ENCODE results near the gene SMG6. TPM values are rescaled to one million over a fixed set of nuclear protein-coding genes. Genes with fewer than 3 reads are reported as not detected.

SMG6 gene
- total and polyA plus RNA-seq, 2 of the 13 experiments (the other 11 are each of a cell fraction or from before 2014, with no cell fraction given), result 4.6 to 14.6 TPM

DNA sequence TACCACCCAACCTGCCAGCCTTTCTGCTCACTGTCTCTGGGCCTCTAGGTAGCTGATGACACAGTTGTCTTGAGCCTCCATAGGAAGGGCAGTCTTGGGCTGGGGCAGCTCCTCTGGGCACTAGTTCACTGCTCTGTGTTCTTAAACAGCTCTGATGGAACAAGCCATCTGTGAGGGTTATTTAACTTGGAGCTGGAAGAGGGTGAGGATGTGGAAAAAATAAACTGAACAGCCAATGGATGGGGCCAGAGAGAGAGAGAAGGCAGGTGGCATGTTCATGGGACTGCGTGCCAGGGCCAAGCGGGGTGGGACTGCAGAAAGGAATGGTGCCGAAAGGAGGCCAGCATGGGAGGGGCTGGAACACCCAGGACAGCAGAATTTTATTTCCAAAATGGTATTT, 196.1 kb downstream of the SMG6 start (continued):
- TF ChIP-seq, protein P1, sequence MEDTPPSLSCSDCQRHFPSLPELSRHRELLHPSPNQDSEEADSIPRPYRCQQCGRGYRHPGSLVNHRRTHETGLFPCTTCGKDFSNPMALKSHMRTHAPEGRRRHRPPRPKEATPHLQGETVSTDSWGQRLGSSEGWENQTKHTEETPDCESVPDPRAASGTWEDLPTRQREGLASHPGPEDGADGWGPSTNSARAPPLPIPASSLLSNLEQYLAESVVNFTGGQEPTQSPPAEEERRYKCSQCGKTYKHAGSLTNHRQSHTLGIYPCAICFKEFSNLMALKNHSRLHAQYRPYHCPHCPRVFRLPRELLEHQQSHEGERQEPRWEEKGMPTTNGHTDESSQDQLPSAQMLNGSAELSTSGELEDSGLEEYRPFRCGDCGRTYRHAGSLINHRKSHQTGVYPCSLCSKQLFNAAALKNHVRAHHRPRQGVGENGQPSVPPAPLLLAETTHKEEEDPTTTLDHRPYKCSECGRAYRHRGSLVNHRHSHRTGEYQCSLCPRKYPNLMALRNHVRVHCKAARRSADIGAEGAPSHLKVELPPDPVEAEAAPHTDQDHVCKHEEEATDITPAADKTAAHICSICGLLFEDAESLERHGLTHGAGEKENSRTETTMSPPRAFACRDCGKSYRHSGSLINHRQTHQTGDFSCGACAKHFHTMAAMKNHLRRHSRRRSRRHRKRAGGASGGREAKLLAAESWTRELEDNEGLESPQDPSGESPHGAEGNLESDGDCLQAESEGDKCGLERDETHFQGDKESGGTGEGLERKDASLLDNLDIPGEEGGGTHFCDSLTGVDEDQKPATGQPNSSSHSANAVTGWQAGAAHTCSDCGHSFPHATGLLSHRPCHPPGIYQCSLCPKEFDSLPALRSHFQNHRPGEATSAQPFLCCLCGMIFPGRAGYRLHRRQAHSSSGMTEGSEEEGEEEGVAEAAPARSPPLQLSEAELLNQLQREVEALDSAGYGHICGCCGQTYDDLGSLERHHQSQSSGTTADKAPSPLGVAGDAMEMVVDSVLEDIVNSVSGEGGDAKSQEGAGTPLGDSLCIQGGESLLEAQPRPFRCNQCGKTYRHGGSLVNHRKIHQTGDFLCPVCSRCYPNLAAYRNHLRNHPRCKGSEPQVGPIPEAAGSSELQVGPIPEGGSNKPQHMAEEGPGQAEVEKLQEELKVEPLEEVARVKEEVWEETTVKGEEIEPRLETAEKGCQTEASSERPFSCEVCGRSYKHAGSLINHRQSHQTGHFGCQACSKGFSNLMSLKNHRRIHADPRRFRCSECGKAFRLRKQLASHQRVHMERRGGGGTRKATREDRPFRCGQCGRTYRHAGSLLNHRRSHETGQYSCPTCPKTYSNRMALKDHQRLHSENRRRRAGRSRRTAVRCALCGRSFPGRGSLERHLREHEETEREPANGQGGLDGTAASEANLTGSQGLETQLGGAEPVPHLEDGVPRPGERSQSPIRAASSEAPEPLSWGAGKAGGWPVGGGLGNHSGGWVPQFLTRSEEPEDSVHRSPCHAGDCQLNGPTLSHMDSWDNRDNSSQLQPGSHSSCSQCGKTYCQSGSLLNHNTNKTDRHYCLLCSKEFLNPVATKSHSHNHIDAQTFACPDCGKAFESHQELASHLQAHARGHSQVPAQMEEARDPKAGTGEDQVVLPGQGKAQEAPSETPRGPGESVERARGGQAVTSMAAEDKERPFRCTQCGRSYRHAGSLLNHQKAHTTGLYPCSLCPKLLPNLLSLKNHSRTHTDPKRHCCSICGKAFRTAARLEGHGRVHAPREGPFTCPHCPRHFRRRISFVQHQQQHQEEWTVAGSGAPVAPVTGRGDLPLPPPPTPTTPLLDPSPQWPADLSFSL (CRISPR knock-in tag; IDR thresholded peaks at IDR 0.05), result no peak
- TF ChIP-seq NKX3-1 (CRISPR knock-in tag; IDR thresholded peaks at IDR 0.05) (no peak), STAT5B (CRISPR knock-in tag; IDR thresholded peaks at IDR 0.05) (no peak), ZNF441 (CRISPR knock-in tag; IDR thresholded peaks at IDR 0.05; ENCODE audit: borderline replicate concordance) (no peak), RARA (CRISPR knock-in tag; IDR thresholded peaks at IDR 0.05) (no peak), ZNF563 (CRISPR knock-in tag; IDR thresholded peaks at IDR 0.05) (no peak)

DNA sequence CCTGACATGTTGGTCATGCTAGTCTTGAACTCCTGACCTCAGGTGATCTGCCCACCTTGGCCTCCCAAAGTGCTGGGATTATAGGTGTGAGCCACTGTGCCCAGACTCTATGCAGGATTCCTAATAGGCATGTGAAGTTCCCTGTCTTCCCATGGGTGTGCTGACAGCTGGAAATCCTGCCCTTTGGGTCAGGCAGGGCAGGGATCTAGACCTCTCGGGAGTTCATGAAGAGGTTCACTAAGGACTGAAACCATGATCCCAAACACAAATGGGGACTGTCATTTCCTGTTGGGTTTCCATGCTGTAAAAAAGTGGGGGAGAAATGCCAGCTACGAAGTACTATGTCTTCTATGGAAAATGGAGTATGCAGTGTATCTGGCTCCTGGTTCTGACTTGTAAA, 196.5 kb downstream of the SMG6 start:
- FAIRE-seq, result no peak
- no peak for ATAC-seq
- TF ChIP-seq ZFP82 (CRISPR knock-in tag; IDR thresholded peaks at IDR 0.05; ENCODE audit: borderline replicate concordance), result no peak
- no peak for TF ChIP-seq SAFB2 (CRISPR knock-in tag; IDR thresholded peaks at IDR 0.05; ENCODE audit: borderline replicate concordance, low read depth)
- TF ChIP-seq SIX4 (CRISPR knock-in tag; IDR thresholded peaks at IDR 0.05), result no peak
- TF ChIP-seq ZNF747 (CRISPR knock-in tag; IDR thresholded peaks at IDR 0.05; ENCODE audit: borderline replicate concordance), result no peak
- TF ChIP-seq, protein P2, sequence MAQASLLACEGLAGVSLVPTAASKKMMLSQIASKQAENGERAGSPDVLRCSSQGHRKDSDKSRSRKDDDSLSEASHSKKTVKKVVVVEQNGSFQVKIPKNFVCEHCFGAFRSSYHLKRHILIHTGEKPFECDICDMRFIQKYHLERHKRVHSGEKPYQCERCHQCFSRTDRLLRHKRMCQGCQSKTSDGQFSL (CRISPR knock-in tag; IDR thresholded peaks at IDR 0.05), result no peak
- no peak for TF ChIP-seq ZNF816 (CRISPR knock-in tag; IDR thresholded peaks at IDR 0.05; ENCODE audit: borderline replicate concordance)
- TF ChIP-seq SOX13 (IDR thresholded peaks at IDR 0.05), result no peak
- no peak for TF ChIP-seq SOX13 (CRISPR knock-in tag; conservative IDR thresholded peaks at IDR 0.05 in 1 of 2, IDR thresholded peaks at IDR 0.05 in 1 of 2)
- TF ChIP-seq HCFC1 (IDR thresholded peaks at IDR 0.05; ENCODE audit: low read depth, low read length), result no peak
- TF ChIP-seq THAP11 (CRISPR knock-in tag; IDR thresholded peaks at IDR 0.05), result no peak
- no peak for TF ChIP-seq MIER2 (CRISPR knock-in tag; IDR thresholded peaks at IDR 0.05)
- TF ChIP-seq ZNF841 (CRISPR knock-in tag; IDR thresholded peaks at IDR 0.05; ENCODE audit: borderline replicate concordance), result no peak
- no peak for TF ChIP-seq ZNF138 (CRISPR knock-in tag; IDR thresholded peaks at IDR 0.05; ENCODE audit: low read depth)
- intact Hi-C loops (cut with micrococcal nuclease; ENCODE audit: unreplicated experiment) (no loop called here), in situ Hi-C loops (cut with HindIII; ENCODE audit: extremely low pct_ligation_motif_present, low pct_unique_long_range_greater_than_20kb) (no loop called here)
- Histone ChIP-seq H3K27me3 (ENCODE audit: control insufficient read depth in 1 of 2, insufficient read depth in 2 of 2, low read length in 2 of 2) (no peaks in the 10 kb centered on the region), H3K79me2 (ENCODE audit: insufficient read depth, low read length) (no peaks in the 10 kb centered on the region), H3K9me3 (ENCODE audit: low read length) (no peaks in the 10 kb centered on the region), H4K20me1 (ENCODE audit: insufficient read depth, low read length) (no peaks in the 10 kb centered on the region), H3K27ac (ENCODE audit: extremely low read length, insufficient read depth, low read length) (no peak overlapping the region), H3K4me2 (ENCODE audit: low read depth, low read length) (no peak overlapping the region), H3K4me3 (replicated peaks in 1 of 3; ENCODE audit: insufficient read depth in 1 of 3, low read depth in 2 of 3, low read length in 3 of 3) (no peak overlapping the region), H2AFZ (ENCODE audit: low read length) (no peak overlapping the region), H3K9ac (ENCODE audit: insufficient read depth, low read depth, low read length) (no peak overlapping the region), H3K4me1 (ENCODE audit: insufficient read depth, low read length) (peaks cover 23% of the 10 kb centered on the region), H3K36me3 (replicated peaks in 1 of 2; ENCODE audit: control insufficient read depth in 1 of 2, insufficient read depth in 2 of 2, low read length in 2 of 2) (peaks cover 0 to 8% of the 10 kb centered on the region in 2 experiments; a peak in 2 of 5 replicates)
- CTCF ChIA-PET (ENCODE audit: low intra/inter-chr PET ratio, low total read pairs), result no interaction called here
- POLR2A ChIA-PET, result no interaction called here
- BruUV-seq (replicated peaks), result no TSS peak
- 100% methylated on average over 2 of the region's 2 CpGs for WGBS (ENCODE audit: low lambda C conversion rate)
- DNase-seq (ENCODE audit: low spot score), result no peak

Measured in HepG2 (cell line).